Erythroblast (primary cell): ENCODE measurements around the gene CMTR1.

Experiments used
- GATA1 ChIP-seq: IDR thresholded peaks from 2 replicates; pipeline ENCODE4 v1.6.1; 2011; ENCODE audit warnings: low read depth, mild to moderate bottlenecking, control low read depth, low read length, moderate library complexity
- POLR2A ChIP-seq: IDR thresholded peaks from 2 replicates; pipeline ENCODE4 v1.6.1; 2011; ENCODE audit warnings: mild to moderate bottlenecking, low read length

DNA sequence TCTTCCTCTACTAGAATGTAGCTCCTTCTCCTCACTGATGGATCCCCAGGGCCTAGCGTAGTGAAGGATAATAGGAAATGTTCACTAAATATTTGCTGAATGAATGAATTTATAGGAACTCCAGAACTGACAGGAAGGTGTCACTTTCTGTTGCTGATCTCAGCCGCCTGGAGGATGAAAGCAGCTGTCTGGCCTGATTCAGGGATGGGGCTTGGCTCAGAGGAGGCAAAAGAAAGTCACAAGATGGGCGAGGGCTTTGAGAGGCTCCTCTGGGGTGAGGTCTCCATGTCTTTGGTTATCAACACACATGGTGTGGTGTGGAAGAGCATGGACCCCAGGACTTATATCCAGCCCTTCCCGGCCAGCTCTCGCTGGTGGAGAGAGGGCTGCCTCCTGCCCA, 78.2 kb downstream of the CMTR1 start:
- TF ChIP-seq POLR2A (no peak), GATA1 (no peak)
